Stimulated activated CD4-positive, alpha-beta T cell treated with anti-CD3 and anti-CD28 coated beads, Interleukin-15, amount 100 ng/mL, for 48 hours (primary cell): Measurements from ENCODE around the gene CLHC1.
"Not testable (repeated sequence)": the region's sequence is repeated elsewhere in the genome, so short reads cannot be mapped to it uniquely, and the experiment has no call there.

ENCODE experiments used
- DNase-seq, 2 donors: peaks; one replicate each; pipeline ENCODE4 v3.0.0-alpha.2; 2020; ENCODE audit warnings: low read depth in 2 of 2

CLHC1 gene

DNA sequence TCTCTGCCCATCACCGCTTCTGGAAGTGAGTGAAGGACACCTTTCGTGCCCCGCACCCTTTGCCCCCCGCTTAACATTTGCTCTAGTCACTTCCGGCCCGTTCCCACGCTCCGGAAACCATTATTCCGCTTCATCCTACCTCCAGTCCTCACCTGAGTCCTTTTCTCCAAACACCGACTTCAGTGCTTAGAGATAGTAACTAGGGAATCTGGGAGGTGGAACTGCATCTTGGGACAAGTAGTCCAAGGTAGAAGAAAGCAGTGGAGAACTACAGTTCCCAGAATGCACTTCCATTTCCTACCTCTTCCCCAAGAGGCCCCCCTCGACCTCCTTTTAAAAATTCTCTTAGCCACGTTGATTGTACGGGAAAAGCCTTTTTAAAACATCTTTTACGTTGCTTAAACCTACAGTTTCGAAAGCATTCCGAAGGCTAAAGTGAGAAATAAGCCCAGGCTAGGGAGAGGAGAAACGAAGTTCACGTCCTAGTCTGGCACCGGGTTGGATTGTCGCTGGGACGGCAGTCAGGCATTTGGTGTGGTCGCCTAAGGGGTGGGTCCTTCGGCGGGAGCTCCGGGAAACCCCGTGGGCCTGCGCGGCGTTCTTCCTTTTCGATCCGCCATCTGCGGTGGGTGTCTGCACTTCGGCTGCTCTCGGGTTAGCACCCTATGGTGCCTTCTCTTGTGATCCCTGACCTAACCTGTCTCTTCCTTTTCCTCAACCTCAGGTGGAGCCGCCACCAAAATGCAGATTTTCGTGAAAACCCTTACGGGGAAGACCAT is at the start of gene CLHC1, which contains the start of gene RPS27A:
Gene CLHC1 (minus strand): TSS at position 210 of the 779 bp plus-strand sequence. CDS start 9,882 bp downstream, outside the sequence.
Gene RPS27A (plus strand): TSS at position 605 of the 779 bp plus-strand sequence. CDS start 137 bp downstream, at position 742.
- peak; percentile 78 to 92 for DNase-seq

DNA sequence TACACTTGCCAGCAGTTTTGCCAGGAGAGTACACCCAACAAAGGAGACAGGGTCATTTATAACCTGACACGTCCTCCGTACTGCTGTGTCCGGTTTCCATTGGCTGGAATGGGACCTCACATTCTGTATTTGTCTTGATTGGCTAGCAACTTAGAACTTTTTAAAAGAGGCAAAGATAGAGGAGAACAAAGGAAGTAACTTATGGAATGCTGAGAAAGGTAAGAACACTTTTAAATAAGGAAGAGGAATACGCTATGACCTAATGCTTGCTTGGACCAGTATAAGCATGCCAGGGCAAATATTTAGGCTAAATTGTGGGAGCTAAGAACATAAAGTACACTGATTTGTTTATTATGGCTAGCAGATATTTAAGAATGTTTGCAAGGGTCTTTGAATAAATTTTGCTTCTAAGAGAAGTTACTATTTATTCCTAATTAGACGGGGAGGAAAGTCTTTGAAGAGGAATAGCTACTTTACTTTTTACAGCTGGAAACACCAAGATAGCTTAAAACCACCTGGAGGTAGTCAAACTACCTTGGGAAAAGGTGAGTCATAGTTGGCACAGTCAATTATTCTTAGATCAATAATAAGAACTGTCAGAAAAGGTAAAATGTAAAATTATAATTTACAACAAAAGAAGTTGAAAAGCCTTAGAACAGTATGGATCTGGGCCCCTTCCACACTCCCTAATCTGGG is 48.9 kb upstream of the CLHC1 start:
- DNase-seq: not testable (repeated sequence)

DNA sequence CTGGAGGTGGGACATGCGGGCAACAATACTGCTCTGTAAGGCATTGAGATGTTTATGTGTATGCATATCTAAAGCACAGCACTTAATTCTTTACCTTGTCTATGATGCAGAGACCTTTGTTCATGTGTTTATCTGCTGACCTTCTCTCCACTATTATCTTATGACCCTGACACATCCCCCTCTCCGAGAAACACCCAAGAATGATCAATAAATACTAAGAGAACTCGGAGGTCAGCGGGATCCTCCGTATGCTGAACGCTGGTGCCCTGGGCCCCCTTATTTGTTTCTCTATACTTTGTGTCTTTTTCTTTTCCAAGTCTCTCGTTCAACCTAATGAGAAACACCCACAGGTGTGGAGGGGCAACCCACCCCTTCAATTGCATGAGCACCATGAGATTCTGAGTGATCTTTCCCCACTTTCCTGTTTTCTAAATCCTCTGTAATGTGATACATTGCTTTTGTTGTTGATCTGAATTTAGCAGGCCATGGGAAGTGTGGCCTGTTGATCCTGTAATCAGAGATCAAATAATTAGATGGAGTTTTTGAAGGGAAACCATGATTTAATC is 47.8 kb upstream of the CLHC1 start:
- DNase-seq: not testable (repeated sequence)

DNA sequence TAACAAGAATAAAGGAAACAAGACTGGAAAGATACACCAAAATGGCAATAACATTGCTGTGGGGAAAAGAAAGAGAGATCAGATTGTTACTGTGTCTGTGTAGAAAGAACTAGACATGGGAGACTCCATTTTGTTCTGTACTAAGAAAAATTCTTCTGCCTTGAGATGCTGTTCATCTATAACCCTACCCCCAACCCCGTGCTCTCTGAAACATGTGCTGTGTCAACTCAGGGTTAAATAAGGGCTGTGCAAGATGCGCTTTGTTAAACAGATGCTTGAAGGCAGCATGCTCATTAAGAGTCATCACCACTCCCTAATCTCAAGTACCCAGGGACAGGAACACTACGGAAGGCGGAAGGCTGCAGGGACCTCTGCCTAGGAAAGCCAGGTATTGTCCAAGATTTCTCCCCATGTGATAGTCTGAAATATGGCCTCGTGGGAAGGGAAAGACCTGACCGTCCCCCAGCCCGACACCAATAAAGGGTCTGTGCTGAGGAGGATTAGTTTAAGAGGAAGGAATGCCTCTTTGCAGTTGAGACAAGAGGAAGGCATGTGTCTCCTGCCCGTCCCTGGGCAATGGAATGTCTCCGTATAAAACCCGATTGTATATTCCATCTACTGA is 47.2 kb upstream of the CLHC1 start:
- DNase-seq: not testable (repeated sequence)

DNA sequence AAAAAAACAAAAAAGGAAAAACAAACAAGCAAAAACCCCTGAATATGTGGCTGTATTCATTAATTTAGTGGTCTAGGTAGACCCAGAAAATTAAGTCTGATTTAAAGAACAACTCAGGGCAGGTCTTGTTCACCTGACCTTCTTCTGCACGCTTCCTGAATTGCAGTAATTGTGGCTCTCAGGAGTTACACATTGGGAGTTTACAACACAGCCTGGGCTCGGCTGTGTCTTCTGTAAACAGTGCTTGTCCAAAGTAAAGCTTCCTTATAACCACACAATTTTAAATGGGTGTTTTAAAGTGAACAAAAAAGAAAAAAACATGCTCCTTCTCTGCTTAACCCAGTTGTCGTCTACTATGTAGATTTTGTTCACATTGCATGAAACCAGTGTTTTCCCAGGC is 45.2 kb upstream of the CLHC1 start:
- DNase-seq: no peak

DNA sequence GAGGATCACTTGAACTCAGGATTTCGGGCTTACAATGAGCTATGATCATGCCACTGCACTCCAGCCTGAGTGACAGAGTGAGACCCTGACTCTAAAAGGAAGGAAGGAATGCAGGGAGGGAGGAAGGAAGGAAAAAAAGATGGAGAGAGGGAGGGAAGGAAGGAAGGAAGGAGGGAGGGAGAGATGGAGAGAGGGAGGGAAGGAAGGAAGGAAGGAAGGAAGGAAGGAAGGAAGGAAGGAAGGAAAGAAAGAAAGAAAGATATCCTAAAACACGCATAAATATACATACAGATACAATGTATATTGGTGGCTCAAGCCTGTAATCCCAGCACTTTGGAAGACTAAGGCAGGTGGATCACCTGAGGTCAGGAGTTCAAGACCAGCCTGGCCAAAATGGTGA is 42.3 kb upstream of the CLHC1 start:
- not testable (repeated sequence) for DNase-seq

DNA sequence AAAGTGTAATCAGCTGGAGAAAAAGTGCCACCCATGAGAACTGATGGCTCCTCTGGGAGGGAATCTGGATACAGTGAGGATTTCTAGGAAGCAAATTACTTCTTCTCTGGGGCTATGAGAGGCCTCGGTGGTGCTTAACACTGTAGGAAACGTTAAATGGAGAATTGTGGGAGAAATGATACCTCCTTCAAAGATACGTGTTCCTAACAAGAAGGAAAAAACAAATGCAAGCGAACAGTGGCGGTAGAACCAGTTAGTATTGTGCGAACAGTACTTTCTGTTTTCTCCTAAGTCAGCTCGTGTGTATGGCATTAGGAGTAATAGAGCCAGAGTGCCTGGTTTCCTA is 37.5 kb upstream of the CLHC1 start:
- no peak for DNase-seq

DNA sequence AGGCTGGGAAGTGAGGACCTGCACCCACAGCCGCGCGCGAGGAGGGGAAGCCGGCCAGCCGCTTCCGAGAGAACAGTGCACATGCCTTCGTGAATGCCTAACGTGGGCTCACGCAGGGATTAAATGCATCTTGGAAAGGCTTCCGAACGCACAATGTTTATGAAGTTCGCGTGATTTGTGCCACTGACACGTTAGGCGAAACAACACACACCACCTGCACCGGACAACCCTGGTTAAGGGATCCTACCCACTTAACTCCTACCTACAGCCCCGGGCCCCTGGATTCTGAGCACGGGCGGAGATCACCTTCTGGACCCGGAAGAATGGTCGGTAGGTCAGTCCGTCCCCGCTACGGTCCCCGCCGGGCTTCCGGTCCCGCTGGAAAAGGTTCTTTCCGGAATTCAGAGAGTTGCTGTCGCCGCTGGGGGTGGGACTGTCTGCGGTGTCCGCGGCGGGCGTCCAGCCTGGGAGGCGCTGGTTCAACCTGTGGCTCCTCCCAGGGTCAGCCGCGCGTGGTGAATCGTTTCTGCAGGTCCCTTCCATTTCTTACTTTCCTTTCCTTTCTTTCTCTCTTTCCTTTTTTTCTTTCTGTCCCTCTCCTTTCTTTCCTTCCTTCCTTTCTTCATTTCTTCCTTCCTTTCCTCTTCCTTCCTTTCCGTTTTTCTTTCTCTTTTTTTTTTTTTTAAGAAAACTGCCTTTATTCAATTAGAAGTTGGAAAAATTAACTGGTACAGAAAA is 37.0 kb upstream of the CLHC1 start, which contains the start of gene MTIF2:
Gene MTIF2 (minus strand): TSS at position 325 of the 738 bp plus-strand sequence. CDS start 5,373 bp downstream, outside the sequence.
- DNase-seq: peak; percentile 87 to 88

DNA sequence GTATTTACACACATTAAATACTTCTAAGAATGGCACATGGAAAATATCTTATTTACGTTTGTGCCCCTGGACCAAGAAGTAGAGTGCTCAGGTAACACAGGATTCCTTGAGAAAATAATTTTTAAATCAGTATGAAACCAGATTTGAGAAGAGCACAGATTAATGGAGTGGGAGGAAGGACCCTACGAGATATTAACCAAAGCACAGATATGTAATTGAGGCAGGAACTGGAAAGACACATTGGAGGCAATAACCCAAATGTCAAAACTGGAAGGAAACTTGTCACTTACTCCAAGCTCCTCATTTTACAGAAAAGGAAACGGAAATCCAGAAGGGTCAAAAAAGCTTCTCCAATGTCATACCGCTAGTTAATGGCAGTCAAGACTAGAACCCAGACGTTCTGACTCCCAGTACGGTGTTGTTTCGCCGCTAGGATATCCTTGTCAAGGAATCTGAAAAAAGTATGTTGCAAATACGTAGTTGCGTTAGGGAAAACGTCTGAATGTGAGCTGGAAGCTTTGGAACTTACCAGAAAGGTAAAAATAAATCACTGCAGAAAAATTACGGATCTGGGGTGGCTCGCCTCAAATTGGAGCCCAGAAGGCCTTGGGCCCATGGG is 36.3 kb upstream of the CLHC1 start:
- no peak for DNase-seq

DNA sequence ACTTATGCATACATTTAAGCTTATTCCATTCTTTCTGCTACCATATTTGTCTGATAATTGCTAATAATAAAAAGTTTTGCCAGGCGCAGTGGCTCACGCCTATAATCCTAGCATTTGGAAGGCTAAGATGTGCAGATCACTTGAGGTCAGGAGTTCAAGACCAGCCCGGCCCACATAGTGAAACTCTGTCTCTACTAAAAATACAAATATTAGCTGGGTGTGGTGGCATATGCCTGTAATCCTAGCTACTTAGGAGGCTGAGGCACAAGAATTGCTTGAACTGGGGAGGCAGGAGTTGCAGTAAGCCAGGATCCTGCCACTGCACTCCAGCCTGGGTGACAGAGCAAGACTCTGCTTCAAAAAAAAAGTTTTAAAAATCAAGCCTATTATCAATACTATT is 27.5 kb upstream of the CLHC1 start:
- DNase-seq: not testable (repeated sequence)

DNA sequence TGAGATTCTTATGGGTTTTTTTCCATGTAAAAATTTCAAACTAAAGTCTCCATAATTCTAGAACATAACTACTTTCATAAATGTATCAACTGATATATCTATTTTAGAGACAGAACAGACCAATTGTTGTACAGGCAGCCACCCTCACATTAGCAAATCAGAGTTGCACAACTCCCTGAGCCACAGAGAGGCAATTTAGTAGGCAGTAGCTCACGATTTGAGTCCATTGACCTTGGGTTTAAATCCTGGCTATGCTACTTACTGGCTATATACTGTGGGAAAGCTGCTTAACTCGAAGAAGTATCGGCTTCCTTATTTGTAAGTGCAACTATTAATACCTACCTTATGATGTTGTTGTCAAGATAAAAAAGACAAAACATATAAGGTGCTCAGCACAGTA is 20.7 kb upstream of the CLHC1 start:
- DNase-seq: no peak

DNA sequence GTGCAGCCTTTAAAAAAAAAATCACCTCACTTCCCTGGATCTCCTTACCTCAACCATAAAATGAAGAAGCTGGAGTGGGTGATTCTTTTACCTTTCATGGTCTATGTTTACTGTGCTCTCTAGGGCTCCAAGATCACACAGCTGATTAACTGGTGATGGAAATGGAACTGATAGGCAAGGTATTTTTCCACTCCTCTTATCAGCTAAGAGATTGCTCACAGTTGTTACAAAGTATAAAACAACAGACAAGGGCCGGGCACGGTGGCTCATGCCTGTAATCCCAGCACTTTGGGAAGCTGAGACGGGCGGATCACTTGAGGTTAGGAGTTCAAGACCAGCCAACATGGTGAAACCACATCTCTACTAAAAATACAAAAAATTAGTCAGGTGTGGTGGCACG is 14.9 kb upstream of the CLHC1 start:
- DNase-seq: no peak

DNA sequence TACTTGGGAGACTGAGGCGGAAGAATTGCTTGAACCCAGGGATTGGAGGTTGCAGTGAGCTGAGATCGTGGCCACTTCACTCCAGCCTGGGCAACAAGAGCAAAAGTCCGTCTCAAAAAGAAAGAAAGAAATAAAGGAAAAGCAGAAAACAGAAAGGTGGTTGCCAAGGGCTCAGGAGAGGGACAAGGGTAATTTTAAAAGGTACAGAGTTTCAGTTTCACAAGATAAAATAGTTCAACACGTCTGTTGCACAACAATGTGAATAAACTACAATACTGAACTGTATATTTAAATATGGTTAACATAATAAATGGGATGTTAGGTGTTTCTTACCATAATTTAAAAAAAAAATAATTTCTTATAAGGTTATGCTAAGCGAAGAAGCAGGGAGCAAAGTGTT is 13.3 kb upstream of the CLHC1 start:
- DNase-seq: no peak

DNA sequence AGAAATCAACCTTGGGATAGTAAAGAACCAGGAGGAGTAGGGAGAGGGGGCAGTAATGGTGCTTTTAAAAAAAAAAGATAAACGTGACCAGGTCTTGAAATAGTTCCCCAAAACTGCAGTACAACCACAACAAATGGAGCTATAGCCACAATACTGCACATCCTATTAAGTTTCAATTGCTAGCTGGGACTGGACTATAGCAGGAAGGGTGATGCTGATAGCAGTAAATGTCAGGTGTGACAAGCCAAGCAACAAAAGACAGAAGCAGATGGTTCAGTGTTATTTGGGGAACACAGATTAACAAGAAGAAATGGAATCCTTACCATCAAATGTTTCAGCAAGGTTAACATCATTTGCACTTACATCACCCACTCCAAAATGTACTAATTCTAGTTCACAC is 10.5 kb upstream of the CLHC1 start:
- DNase-seq: no peak

DNA sequence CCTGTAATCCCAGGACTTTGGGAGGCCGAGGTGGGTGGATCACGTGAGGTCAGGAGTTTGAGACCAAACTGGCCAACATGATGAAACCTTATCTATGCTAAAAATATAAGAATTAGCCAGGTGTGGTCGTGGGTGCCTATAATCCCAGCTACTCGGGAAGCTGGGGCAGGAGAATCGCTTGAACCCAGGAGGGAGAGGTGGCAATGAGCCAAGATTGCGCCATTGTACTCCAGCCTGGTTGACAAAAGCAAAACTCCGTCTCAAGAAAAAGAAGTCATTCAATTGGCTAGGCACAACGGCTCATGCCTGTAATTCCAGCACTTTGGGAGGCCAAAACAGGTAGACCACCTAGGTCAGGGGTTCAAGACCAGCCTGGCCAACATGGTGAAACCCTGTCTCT is 9.5 kb upstream of the CLHC1 start:
- DNase-seq: not testable (repeated sequence)

DNA sequence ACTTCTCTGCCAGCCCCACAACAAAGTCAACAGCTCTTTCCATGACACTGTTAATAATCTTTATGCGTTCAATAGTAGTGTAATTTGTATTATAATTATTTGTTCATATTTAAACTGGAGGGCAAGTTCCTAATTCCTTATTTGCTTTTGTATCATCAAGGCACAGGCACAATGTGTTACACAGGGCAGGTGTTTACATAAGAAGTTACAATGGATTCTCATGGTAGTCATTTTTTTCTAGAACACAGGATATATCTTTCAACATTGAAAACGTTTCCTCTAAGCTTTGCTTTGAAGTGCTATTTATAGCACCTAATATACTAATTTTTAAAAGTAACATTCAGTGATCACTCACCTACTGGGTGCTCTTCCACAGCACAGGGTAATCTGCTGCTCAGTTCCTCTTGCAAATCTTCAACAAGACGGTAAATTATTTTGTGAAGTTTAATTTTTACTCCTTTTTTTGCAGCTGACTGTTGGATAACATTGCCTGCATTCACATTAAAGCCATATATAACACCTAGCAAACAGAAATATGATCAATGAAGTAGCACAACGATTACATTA is 7.6 kb upstream of the CLHC1 start:
- DNase-seq: no peak

DNA sequence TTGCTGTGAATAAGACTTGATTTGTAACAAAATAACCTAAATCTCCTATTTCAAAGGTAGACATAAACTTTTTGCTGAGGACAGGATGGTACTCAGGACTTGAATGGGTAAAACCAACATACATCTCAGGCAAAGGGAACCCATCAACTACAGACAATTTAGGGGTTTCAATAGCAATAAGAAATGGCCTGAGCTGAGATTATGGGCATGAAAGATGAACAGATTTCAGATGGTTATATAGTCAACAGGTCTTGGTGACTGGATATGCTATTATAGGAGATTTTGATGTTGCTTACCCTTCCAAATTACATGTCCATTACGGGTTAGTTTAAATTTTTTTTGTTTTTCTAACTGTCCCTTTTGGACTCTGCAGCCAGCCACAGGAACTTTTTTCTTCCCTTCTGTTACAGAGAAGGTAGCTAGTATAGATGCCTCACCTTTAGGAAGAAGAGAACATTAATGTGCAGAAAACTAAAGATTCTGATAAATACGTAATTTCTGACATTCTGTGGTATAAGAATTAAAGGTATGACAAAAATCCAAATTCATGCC is 5.0 kb upstream of the CLHC1 start:
- DNase-seq: no peak

DNA sequence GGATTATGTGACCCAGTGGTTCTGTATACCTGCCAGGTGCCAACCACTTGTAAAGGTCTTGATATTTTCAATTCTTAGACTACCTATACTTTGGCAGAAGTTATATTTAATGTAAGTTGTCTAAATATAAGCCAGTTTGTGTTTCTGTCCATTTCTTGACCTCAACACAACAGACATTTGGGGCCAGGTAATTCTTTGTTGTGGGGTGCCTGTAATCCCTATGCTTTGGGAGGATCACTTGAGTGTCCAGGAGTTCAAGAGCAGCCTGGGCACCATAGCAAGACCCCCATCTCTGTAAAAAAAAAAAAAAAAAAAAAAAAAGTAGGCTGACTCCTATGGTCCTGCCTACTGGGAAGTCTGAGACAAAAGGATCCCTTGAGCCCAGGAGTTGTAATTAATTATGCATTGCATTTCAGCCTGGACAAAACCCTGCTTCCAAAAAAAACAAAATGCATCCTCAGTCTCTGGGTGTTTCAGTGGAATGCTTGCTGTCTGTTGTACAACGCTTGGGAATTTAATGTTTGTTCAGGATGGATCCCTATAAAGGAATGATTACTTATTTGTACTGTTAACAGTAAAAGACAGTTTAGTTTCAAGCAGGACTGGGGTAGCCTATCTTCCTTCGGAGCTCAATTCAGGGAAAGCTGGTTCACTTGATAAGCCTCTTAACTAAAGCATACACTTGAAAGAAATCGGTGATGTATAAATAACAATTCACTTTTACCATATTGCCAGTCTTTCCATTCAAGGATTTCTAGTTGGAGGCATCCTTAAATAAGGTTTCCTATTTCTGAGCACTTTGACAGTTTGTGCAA is 3.8 kb upstream of the CLHC1 start:
- no peak for DNase-seq

DNA sequence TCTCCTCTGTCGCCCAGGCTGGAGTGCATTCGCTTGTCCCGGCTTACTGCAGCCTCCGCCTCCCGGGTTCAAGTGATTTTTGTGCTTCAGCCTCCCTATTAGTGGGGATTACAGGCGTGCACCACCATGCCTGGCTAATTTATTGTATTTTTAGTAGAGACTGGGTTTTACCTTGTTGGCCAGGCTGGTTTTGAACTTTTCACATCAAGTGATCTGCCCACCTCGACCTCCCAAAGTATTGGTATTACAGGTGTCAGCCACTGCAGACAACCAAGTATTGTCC is 1.5 kb upstream of the CLHC1 start:
- no peak for DNase-seq
